K562 (cell line): ENCODE measurements around the gene PPIL4.

Experiments used
- CEBPB ChIP-seq: fragments of 450-650 bp; IDR thresholded peaks from 2 replicates; pipeline ENCODE4 v1.6.1; 2016; ENCODE audit warnings: missing genetic modification characterization, missing compliant biosample characterization
- ZNF79 ChIP-seq: fragments of 250-450 bp; sonication (Bioruptor Pico); IDR thresholded peaks from 2 replicates; pipeline ENCODE4 v1.4.0; 2020; ENCODE audit warnings: low read depth, mild to moderate bottlenecking, moderate library complexity
- TF ChIP-seq, protein P1 (sequence below), 3 experiments: IDR thresholded peaks in 2 of 3; conservative IDR thresholded peaks in 1 of 3; 2 replicates each; pipeline ENCODE4 v1.5.1; 2011 to 2012; ENCODE audit warnings: low read length in 3 of 3, mild to moderate bottlenecking in 3 of 3, control low read depth in 2 of 3, improper control_type of control experiment in 1 of 3, inconsistent platforms in 1 of 3, low read depth in 1 of 3, mixed read lengths in 1 of 3, moderate library complexity in 1 of 3; ENCODE audit not compliant: insufficient read depth in 2 of 3
- TF ChIP-seq, protein P2 (sequence below): fragments of 150-350 bp; IDR thresholded peaks from 2 replicates; pipeline ENCODE4 v1.6.1; 2014; ENCODE audit warnings: low read depth, mild to moderate bottlenecking, low read length, borderline replicate concordance
- TF ChIP-seq, protein P3 (sequence below): fragments of 250-450 bp; sonication (Bioruptor Pico); IDR thresholded peaks from 2 replicates; pipeline ENCODE4 v1.8.0; 2021; ENCODE audit warnings: moderate library complexity, mild to moderate bottlenecking, inconsistent platforms
- TF ChIP-seq, protein P4 (sequence below): fragments of 450-650 bp; IDR thresholded peaks from 2 replicates; pipeline ENCODE4 v1.6.1; 2018; ENCODE audit not compliant: partially characterized antibody

DNA sequence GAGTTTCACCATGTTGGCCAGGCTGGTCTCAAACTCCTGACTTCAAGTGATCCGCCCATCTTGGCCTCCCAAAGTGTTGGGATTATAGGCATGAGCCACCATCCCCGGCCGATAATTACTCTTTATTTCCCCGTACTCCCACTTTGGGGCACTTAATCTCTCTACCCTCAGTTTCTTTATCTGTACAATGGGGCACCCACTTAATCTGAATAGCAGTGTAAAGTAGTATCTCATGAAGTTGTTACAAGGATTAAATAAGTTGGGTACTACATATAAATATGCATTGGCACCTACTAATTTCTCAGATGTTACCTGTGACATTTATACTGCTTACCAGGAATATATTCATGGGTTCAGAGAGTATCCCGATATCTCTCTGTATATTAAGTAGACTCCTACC is 35.5 kb upstream of the PPIL4 start:
- TF ChIP-seq ZNF79 (no peak), CEBPB (tag) (no peak)
- TF ChIP-seq, protein P1, sequence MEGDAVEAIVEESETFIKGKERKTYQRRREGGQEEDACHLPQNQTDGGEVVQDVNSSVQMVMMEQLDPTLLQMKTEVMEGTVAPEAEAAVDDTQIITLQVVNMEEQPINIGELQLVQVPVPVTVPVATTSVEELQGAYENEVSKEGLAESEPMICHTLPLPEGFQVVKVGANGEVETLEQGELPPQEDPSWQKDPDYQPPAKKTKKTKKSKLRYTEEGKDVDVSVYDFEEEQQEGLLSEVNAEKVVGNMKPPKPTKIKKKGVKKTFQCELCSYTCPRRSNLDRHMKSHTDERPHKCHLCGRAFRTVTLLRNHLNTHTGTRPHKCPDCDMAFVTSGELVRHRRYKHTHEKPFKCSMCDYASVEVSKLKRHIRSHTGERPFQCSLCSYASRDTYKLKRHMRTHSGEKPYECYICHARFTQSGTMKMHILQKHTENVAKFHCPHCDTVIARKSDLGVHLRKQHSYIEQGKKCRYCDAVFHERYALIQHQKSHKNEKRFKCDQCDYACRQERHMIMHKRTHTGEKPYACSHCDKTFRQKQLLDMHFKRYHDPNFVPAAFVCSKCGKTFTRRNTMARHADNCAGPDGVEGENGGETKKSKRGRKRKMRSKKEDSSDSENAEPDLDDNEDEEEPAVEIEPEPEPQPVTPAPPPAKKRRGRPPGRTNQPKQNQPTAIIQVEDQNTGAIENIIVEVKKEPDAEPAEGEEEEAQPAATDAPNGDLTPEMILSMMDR (IDR thresholded peaks at IDR 0.05 in 2 of 3, conservative IDR thresholded peaks at IDR 0.05 in 1 of 3; ENCODE audit: insufficient read depth in 2 of 3, low read depth in 1 of 3, low read length in 3 of 3) = no peak
- TF ChIP-seq, protein P2, sequence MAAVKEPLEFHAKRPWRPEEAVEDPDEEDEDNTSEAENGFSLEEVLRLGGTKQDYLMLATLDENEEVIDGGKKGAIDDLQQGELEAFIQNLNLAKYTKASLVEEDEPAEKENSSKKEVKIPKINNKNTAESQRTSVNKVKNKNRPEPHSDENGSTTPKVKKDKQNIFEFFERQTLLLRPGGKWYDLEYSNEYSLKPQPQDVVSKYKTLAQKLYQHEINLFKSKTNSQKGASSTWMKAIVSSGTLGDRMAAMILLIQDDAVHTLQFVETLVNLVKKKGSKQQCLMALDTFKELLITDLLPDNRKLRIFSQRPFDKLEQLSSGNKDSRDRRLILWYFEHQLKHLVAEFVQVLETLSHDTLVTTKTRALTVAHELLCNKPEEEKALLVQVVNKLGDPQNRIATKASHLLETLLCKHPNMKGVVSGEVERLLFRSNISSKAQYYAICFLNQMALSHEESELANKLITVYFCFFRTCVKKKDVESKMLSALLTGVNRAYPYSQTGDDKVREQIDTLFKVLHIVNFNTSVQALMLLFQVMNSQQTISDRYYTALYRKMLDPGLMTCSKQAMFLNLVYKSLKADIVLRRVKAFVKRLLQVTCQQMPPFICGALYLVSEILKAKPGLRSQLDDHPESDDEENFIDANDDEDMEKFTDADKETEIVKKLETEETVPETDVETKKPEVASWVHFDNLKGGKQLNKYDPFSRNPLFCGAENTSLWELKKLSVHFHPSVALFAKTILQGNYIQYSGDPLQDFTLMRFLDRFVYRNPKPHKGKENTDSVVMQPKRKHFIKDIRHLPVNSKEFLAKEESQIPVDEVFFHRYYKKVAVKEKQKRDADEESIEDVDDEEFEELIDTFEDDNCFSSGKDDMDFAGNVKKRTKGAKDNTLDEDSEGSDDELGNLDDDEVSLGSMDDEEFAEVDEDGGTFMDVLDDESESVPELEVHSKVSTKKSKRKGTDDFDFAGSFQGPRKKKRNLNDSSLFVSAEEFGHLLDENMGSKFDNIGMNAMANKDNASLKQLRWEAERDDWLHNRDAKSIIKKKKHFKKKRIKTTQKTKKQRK = no peak
- TF ChIP-seq, protein P3, sequence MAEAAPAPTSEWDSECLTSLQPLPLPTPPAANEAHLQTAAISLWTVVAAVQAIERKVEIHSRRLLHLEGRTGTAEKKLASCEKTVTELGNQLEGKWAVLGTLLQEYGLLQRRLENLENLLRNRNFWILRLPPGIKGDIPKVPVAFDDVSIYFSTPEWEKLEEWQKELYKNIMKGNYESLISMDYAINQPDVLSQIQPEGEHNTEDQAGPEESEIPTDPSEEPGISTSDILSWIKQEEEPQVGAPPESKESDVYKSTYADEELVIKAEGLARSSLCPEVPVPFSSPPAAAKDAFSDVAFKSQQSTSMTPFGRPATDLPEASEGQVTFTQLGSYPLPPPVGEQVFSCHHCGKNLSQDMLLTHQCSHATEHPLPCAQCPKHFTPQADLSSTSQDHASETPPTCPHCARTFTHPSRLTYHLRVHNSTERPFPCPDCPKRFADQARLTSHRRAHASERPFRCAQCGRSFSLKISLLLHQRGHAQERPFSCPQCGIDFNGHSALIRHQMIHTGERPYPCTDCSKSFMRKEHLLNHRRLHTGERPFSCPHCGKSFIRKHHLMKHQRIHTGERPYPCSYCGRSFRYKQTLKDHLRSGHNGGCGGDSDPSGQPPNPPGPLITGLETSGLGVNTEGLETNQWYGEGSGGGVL (CRISPR knock-in tag) = no peak
- TF ChIP-seq, protein P4, sequence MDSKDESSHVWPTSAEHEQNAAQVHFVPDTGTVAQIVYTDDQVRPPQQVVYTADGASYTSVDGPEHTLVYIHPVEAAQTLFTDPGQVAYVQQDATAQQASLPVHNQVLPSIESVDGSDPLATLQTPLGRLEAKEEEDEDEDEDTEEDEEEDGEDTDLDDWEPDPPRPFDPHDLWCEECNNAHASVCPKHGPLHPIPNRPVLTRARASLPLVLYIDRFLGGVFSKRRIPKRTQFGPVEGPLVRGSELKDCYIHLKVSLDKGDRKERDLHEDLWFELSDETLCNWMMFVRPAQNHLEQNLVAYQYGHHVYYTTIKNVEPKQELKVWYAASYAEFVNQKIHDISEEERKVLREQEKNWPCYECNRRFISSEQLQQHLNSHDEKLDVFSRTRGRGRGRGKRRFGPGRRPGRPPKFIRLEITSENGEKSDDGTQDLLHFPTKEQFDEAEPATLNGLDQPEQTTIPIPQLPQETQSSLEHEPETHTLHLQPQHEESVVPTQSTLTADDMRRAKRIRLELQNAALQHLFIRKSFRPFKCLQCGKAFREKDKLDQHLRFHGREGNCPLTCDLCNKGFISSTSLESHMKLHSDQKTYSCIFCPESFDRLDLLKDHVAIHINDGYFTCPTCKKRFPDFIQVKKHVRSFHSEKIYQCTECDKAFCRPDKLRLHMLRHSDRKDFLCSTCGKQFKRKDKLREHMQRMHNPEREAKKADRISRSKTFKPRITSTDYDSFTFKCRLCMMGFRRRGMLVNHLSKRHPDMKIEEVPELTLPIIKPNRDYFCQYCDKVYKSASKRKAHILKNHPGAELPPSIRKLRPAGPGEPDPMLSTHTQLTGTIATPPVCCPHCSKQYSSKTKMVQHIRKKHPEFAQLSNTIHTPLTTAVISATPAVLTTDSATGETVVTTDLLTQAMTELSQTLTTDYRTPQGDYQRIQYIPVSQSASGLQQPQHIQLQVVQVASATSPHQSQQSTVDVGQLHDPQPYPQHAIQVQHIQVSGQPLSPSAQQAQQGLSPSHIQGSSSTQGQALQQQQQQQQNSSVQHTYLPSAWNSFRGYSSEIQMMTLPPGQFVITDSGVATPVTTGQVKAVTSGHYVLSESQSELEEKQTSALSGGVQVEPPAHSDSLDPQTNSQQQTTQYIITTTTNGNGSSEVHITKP = no peak
